ENCODE data around the gene RASGEF1C. TPM values are rescaled to one million over a fixed set of nuclear protein-coding genes. Genes with fewer than 3 reads are reported as not detected.

RASGEF1C gene
- total and polyA plus RNA-seq, 4 donors, result 0.09 to 0.10 TPM; not detected in 2

DNA sequence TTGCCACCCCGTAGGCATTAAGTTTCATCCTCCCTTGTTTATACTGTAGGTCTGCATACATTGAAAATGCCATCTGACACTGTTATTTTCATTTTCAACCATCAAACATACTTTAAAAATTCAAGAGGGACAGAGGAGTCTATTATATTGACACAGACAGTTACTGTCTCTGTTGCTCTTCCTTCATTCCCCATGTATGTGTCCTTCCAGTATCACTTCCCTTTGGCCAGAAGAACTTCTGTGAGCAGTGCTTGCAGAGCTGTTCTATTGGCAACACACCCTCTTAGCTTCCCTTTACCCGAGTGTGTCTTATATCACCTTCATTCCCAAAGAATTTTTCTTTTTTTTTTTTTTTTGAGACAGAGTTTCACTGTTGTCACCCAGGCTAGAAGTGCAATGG lies 42.8 kb downstream of the RASGEF1C start (continued):
- TF ChIP-seq HNF4A (conservative IDR thresholded peaks at IDR 0.05) (no peak), TAF1 (conservative IDR thresholded peaks at IDR 0.05) (no peak), NR2F2 (IDR thresholded peaks at IDR 0.05) (no peak)
- TF ChIP-seq, protein P1, sequence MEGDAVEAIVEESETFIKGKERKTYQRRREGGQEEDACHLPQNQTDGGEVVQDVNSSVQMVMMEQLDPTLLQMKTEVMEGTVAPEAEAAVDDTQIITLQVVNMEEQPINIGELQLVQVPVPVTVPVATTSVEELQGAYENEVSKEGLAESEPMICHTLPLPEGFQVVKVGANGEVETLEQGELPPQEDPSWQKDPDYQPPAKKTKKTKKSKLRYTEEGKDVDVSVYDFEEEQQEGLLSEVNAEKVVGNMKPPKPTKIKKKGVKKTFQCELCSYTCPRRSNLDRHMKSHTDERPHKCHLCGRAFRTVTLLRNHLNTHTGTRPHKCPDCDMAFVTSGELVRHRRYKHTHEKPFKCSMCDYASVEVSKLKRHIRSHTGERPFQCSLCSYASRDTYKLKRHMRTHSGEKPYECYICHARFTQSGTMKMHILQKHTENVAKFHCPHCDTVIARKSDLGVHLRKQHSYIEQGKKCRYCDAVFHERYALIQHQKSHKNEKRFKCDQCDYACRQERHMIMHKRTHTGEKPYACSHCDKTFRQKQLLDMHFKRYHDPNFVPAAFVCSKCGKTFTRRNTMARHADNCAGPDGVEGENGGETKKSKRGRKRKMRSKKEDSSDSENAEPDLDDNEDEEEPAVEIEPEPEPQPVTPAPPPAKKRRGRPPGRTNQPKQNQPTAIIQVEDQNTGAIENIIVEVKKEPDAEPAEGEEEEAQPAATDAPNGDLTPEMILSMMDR (IDR thresholded peaks at IDR 0.05; ENCODE audit: low read depth, low read length, missing input control), result no peak

DNA sequence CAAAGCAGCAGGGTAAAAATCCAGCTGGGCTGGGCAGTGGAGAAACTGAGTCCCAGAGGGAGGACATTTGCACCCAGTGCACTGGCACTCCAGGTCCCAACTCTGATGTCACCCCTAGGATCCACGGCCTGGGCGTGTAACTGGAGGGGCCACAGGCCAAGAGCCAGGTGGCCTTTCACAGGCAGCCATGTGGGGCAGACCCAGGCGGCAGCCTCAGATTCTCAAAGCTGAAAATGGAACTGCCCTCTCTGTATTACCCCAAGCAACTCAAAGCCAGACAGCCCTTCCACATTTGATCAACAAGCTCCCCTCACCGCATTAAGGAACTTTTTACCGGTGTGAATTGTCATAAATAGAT lies 46.7 kb downstream of the RASGEF1C start:
- Histone ChIP-seq H3K27ac (ENCODE audit: low read depth in 1 of 2, low read length in 2 of 2) (no peak overlapping the region), H3K4me3 (ENCODE audit: low read depth in 1 of 3, low read length in 3 of 3) (no peak overlapping the region), H3K36me3 (ENCODE audit: control insufficient read depth in 4 of 4, insufficient read depth in 3 of 4, low read depth in 1 of 4, low read length in 3 of 4) (no peaks in the 10 kb centered on the region), H3K27me3 (ENCODE audit: control insufficient read depth in 4 of 4, insufficient read depth in 4 of 4, low read length in 3 of 4) (peaks cover 0 to 2% (median 0%) of the 10 kb centered on the region in 4 donors), H3K9ac (ENCODE audit: low read depth in 1 of 2, low read length in 2 of 2) (no peak overlapping the region), H3K9me3 (ENCODE audit: control insufficient read depth in 4 of 4, low read length in 3 of 4) (peaks cover 0 to 4% (median 0%) of the 10 kb centered on the region in 4 donors), H3K4me1 (ENCODE audit: control insufficient read depth in 4 of 4, insufficient read depth in 4 of 4, low read length in 3 of 4) (no peaks in the 10 kb centered on the region)
- TF ChIP-seq RXRA (IDR thresholded peaks at IDR 0.05), result no peak
- TF ChIP-seq, protein P2, sequence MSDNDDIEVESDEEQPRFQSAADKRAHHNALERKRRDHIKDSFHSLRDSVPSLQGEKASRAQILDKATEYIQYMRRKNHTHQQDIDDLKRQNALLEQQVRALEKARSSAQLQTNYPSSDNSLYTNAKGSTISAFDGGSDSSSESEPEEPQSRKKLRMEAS (IDR thresholded peaks at IDR 0.05), result no peak
- TF ChIP-seq RAD21 (IDR thresholded peaks at IDR 0.05), result no peak
- TF ChIP-seq, protein P3, sequence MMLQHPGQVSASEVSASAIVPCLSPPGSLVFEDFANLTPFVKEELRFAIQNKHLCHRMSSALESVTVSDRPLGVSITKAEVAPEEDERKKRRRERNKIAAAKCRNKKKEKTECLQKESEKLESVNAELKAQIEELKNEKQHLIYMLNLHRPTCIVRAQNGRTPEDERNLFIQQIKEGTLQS (IDR thresholded peaks at IDR 0.05), result no peak
- TF ChIP-seq EGR1 (IDR thresholded peaks at IDR 0.05; ENCODE audit: low read depth in 2 of 2), result no peak
- no peak for TF ChIP-seq SP1 (IDR thresholded peaks at IDR 0.05)
- DNase-seq (ENCODE audit: low spot score), result no peak
- WGBS, result 88% methylated on average over 5 of the region's 5 CpGs

DNA sequence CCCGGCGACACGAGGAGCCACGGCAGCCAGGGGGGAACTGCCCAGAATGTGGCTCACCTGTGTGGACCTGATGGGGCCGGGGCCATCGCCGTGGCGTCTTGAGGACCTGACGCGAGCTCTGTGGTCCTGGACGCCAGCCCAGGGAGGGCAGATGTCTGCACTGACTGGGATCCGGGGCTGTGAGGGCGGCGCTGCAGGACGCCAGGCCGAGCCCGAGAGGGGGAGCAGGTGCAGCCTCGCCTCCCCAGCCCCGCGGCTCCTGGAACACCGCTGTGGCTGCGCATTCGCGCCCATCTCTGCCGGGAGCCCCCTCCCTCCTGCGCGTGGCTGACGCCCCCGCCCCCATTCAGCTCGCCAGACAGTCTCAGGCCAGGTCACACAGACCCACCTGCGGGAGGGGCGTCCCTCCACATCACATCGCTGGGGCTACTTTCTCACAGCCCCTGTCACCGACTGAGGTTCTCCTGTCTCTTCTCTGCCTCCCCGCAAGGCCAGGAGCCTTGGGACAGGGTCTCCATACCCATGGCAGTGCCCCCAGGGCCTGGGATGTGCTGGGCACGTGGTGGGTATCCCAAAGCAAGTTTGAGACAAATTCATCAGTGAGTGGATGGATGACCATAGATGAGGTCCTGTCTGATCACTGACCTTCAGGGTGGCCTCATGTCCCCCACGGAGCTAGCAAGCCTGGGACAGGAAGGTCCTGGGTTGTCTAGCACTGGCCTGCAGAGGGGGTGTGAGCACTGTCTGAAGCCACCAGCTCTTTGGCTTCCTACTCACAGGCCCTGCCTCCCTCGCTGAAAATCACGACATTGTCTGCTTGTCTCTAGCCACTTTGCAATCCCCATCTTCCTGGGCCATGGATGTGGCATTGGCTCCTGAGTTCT lies 47.3 kb downstream of the RASGEF1C start:
- H3K9ac ChIP-seq (ENCODE audit: low read depth in 1 of 2, low read length in 2 of 2), result no peak overlapping the region
- H3K36me3 ChIP-seq (ENCODE audit: control insufficient read depth in 4 of 4, insufficient read depth in 3 of 4, low read depth in 1 of 4, low read length in 3 of 4), result no peaks in the 10 kb centered on the region
- WGBS, result 72% methylated on average over 39 of the region's 39 CpGs
- no peak overlapping the region for H3K27ac ChIP-seq (ENCODE audit: low read depth in 1 of 2, low read length in 2 of 2)
- H3K4me1 ChIP-seq (ENCODE audit: control insufficient read depth in 4 of 4, insufficient read depth in 4 of 4, low read length in 3 of 4), result no peaks in the 10 kb centered on the region
- H3K9me3 ChIP-seq (ENCODE audit: control insufficient read depth in 4 of 4, low read length in 3 of 4), result peaks cover 0 to 4% (median 0%) of the 10 kb centered on the region in 4 donors
- TF ChIP-seq YY1 (IDR thresholded peaks at IDR 0.05) (no peak), RAD21 (IDR thresholded peaks at IDR 0.05) (peak in 1 of 2 donors; percentile 13)
- H3K27me3 ChIP-seq (ENCODE audit: control insufficient read depth in 4 of 4, insufficient read depth in 4 of 4, low read length in 3 of 4), result peaks cover 0 to 2% (median 0%) of the 10 kb centered on the region in 4 donors
- DNase-seq (ENCODE audit: low spot score), result no peak
- no peak overlapping the region for H3K4me3 ChIP-seq (ENCODE audit: low read depth in 1 of 3, low read length in 3 of 3)

DNA sequence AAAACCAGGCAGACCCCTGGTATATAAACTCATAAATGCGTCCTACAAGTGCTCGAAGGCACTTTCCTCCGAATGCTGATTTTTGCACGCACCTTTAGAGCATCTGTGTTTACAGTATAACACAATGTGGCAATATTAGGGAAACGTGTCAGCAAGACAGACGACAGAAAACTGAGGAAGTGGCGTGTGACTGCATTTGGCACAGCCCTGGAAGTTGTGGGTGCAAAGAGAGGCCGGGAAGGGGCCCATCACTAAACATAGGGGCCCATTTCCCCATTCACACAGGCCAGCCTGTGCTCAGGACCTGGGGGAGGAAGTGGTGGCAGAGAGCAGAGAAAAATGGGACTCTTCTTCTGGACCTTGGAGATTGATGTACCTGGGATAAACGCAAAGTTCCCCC lies 48.2 kb downstream of the RASGEF1C start:
- TF ChIP-seq JUND (IDR thresholded peaks at IDR 0.05) (no peak), FOXA1 (IDR thresholded peaks at IDR 0.05) (no peak), NR2F2 (IDR thresholded peaks at IDR 0.05) (no peak), SP1 (IDR thresholded peaks at IDR 0.05) (no peak), HNF4A (conservative IDR thresholded peaks at IDR 0.05) (no peak), TAF1 (conservative IDR thresholded peaks at IDR 0.05) (no peak), EGR1 (IDR thresholded peaks at IDR 0.05; ENCODE audit: low read depth in 2 of 2) (no peak), FOXA2 (IDR thresholded peaks at IDR 0.05) (no peak), RXRA (IDR thresholded peaks at IDR 0.05) (no peak)
- TF ChIP-seq, protein P2 (IDR thresholded peaks at IDR 0.05), result no peak
- TF ChIP-seq, protein P3 (IDR thresholded peaks at IDR 0.05), result no peak
- no peak for DNase-seq (ENCODE audit: low spot score)
- 64% methylated on average over 9 of the region's 9 CpGs for WGBS

More for the DNA sequence above, 48.2 kb downstream of the RASGEF1C start:
- Histone ChIP-seq H3K36me3 (ENCODE audit: control insufficient read depth in 4 of 4, insufficient read depth in 3 of 4, low read depth in 1 of 4, low read length in 3 of 4) (peaks cover 0 to 1% (median 0%) of the 10 kb centered on the region in 4 donors), H3K4me1 (ENCODE audit: control insufficient read depth in 4 of 4, insufficient read depth in 4 of 4, low read length in 3 of 4) (no peaks in the 10 kb centered on the region), H3K4me3 (ENCODE audit: low read depth in 1 of 3, low read length in 3 of 3) (no peak overlapping the region), H3K9me3 (ENCODE audit: control insufficient read depth in 4 of 4, low read length in 3 of 4) (peaks cover 0 to 4% (median 0%) of the 10 kb centered on the region in 4 donors), H3K9ac (ENCODE audit: low read depth in 1 of 2, low read length in 2 of 2) (no peak overlapping the region), H3K27me3 (ENCODE audit: control insufficient read depth in 4 of 4, insufficient read depth in 4 of 4, low read length in 3 of 4) (peaks cover 0 to 2% (median 0%) of the 10 kb centered on the region in 4 donors), H3K27ac (ENCODE audit: low read depth in 1 of 2, low read length in 2 of 2) (no peak overlapping the region)

All from liver (tissue), 9 donors.